Fibroblast of the conjunctiva (primary cell): ENCODE measurements around the gene PTPN5.
"Not testable (repeated sequence)": the region's sequence is repeated elsewhere in the genome, so short reads cannot be mapped to it uniquely, and the experiment has no call there.

Source experiments
- DNase-seq: peaks from one replicate; pipeline ENCODE4 v3.0.0-alpha.2; 2010; ENCODE audit warnings: low read depth

Gene PTPN5

GRCh38 chr11:18709414-18709813 lies 82.2 kb downstream of the PTPN5 start:
- DNase-seq = no peak

DNA sequence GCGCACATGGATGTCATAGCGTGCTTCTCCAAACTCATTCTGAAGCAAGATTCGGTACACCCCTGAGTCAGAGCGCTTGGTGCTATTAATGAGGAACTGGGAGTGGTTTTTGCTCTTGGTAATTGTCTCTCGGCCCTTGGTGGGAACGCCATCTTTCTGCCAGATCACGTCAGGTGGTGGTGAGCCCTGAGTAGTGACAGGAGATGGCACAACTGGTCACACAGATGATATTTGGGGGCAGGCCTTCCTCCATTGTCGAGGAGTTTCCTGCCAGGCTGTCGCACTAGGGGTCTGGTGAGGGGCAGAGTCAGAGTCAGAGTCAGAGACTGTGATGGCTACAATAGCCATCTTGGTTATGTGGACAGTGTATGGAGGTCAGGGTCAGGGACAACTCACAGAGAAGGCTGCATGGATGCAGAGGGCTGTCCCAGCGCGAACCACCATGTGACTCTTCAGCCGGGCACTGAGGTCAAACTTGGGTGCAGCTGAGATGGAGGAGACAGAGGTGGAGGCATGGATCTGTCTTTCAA lies 83.7 kb downstream of the PTPN5 start:
- DNase-seq = no peak

- peak; percentile 12 for DNase-seq
Observed at GRCh38 chr11:18706330-18707243, 85.0 kb downstream of the PTPN5 start.

- DNase-seq = no peak
Observed at GRCh38 chr11:18705651-18706281, 85.8 kb downstream of the PTPN5 start.

DNA sequence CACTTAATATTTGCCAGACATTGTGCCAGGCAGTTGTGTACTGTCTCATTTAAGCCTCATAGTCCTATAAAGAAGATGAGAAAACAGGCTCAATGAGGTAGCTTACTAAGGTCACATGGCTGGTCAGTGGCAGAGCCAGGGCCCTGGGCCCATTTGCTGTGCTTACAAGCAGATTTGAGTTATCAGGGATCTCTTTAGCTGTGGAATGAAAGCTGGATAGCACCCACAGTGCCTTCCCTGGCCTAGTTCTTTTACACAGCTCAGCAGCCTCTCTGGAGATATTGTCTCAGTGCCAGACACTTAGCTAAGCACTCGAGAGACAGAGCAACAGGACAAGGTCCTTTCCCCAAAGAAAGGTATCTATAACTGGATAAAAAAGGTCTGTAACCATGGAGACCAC lies 86.9 kb downstream of the PTPN5 start:
- DNase-seq = no peak

DNA sequence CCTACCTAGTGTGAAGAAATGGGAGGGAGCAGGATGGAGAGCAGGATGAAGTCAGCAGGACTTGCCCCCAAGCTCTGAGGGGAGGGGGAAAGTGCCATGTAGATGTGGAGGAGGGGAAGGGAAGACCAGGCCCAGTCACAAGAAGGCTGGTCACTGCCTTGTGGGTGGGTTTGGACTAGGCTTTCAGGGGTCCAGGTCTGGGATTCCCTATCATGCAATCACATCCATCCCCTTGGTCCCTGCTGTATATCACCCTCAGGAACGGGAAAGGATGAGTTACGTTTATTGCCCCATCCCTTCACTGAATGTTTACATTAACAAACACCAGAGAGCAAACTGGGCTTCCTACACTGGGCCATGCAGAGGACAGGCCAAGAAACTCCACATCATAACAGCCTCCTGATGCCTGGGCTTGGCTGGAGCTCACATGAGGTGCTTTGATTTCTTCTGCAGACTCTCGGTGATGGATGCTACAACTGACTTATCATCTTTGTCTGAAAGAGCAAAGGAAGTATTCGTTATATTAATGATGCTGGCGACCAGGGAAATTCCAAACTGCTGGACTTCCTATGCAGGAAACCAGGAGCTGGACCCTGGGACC lies 87.5 kb downstream of the PTPN5 start:
- DNase-seq = no peak

- DNase-seq = no peak
Observed at GRCh38 chr11:18703001-18703763, 88.4 kb downstream of the PTPN5 start.

DNA sequence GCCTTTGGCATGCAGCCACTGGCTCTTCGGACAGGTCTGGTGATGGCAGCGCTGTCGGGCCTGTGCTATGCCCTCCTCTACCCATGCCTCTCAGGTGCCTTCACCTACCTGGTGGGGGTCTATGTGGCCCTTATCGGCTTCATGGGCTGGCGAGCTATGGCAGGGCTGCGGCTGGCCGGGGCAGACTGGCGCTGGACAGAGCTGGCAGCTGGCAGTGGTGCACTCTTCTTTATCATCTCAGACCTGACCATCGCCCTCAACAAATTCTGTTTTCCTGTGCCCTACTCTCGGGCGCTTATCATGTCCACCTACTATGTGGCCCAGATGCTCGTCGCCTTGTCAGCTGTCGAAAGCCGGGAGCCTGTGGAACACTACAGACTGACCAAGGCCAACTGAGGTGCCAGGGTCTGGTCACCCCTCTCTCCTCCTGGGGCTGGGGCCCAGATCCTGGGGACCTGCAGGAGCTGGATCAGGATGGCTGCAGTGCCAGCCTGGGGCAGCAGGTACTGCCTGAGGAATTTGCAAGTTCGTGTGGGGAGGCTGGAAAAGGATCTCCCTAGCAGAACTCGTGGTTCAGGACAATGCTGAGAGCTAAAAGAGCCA lies 89.9 kb downstream of the PTPN5 start:
- no peak for DNase-seq

DNA sequence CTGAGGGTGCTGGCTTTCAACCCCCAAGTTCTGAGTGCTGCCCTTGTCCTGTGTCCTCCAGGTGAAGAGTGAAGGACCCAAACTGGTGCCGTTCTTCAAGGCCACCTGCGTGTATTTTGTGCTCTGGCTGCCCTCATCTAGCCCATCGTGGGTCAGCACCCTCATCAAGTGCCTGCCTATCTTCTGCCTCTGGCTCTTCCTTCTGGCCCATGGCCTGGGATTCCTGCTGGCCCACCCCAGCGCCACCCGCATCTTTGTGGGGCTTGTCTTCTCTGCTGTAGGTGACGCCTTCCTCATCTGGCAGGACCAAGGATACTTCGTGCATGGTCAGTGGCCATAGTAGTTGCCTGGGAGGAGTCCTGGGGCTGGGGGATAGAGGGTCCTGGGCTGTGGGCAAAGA lies 90.7 kb downstream of the PTPN5 start:
- DNase-seq = no peak

GRCh38 chr11:18700375-18700774 lies 91.2 kb downstream of the PTPN5 start:
- DNase-seq = no peak

GRCh38 chr11:18699848-18700261 lies 91.7 kb downstream of the PTPN5 start:
- DNase-seq = no peak

DNA sequence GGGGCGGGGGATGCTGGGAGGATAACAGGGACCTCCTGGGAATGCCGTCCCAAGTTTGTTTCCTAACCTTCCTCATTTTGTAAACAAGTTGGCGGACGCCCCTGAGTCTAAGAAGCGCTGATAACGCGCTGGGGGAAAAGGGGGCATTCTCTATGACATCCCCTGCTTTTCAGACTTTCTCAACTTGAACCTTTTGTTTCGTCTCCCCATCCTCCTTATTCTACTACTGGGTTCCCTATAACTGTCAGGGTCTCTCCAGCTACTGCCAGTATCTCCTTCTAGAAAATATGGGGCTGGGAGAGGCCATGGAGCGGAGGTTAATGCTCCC lies 92.4 kb downstream of the PTPN5 start:
- no peak for DNase-seq

- DNase-seq = peak; percentile 47
Observed at GRCh38 chr11:18698341-18699268, 93.0 kb downstream of the PTPN5 start, which contains the start of gene TMEM86A. Gene TMEM86A (plus strand): TSS chr11:18698779. CDS start chr11:18698887, 108 bp downstream.

- DNase-seq = no peak
Observed at GRCh38 chr11:18697576-18697975, 94.0 kb downstream of the PTPN5 start.

DNA sequence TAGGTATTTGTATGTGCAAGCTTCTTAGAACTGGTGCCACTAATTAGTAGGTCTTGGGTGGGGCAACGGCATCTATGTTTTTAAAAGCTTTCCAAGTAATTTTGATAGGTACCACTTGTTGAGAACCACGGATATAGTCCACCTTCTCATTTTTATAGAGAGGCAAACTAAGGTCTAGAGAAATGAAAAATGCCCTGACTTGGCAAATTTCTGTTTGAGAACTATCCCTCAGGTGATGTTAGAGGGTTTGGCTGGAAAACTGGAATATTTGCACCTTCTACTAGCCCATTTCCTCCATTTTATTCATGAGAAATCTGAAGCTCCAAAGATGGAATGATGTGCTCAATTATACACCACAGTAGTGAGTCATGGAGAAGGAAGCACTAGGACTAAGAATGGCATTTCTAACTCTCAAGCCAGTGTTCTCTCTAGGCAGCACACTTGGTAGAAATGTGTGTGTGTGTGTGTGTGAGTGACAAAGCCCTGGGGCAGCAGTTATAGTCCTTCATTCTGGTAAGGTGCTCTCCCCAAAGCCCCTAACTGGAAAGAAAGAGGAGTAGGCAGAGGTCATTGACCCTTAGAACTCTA lies 94.9 kb downstream of the PTPN5 start:
- DNase-seq = no peak

DNA sequence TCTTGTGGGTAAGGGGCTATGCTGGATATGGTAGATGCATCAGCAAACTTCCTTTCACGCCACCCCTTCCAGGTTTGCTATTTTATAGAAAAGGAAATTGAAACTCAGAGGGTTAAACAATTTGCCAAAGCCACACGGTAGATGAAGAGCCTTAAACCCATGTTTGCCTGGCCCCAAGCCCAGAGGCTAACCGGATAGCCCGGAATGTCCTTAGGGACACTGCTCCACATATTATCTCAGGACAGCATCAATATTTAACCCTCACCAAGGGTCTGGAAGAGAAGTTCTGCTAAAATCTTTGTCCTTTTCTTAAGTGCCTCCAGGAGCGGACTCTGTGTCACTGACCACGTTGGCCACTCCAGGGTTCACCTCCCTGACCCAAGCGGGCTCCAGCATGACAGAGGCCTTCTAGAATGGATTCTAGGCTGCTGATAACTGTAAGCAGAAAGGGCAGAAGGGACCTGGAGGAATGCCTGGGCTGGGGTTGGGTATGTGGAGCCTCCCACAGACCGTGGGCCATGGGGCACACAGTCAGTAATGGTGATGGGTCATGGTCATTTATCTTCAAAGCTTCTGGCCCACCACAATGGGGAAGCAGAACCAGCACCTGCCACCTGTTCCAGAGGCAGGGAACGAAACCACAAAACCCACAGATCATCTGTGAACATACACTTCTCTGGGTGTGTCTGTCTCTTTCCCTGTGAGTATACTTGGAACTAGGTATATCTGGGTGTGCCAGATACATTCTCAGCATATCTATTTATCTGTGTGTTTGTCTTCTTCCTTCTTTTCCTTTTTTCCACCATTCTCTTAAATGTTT lies 98.4 kb downstream of the PTPN5 start:
- no peak for DNase-seq

DNA sequence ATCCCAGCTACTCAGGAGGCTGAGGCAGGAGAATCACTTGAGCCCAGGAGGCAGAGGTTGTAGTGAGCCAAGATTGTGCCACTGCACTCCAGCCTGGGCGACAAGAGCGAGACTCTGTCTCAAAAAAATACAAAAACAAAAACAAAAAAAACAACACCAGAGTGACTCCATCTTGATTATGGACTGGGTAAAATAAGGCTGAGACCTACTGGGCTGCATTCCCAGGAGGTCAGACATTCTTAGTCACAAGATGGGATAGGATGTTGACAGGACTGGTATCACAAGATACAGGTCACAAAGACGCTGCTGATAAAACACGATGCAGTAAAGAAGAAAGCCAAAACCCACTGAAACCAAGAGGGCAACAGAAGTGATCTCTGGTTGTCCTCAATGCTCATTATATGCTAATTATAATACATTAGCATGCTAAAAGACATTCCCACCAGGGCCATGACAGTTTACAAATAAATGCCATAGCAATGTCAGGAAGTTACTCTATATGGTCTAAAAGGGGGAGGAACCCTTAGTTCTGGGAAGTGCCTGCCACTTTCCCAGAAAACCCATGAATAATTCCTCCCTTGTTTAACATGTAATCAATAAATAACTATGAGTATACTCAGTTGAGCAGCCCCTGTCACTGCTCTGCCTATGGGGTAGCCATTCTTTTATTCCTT lies 100.0 kb downstream of the PTPN5 start:
- not testable (repeated sequence) for DNase-seq

DNA sequence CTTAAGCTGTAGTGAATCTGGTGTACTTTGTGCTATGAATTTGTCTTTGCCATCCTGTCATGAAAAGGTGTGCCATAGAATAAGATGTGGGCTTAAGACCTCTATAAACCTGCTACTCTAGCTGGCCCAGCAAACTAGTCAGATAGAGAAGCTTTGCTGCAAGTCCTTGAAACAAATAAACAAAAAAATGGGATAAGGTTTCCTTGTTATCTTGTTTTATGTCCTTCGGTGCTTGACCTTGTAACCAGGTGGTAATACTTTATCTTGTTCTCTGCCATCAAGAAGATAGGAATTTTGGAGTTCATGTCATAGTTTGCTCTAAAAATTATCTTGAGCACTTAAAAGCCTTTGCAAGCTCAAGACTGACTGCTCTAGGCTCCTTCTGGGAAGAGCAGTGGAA lies 107.3 kb downstream of the PTPN5 start:
- DNase-seq = no peak

DNA sequence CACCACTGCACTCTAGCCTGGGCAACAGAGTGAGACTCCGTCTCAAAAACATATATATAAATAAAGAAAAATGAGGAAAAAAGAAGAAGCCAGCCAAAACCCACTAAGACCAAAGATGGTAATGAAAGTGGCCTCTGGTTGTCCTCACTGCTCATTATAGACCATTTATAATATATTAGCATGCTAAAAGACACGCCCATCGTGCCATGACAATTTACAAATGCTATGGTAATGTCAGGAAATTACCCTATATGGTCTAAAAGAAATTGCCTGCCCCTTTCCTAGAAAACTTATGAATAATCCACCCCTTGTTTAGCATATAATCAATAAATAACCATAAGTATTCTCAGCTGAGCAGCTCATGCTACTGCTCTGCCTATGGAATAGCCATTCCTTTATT lies 109.1 kb downstream of the PTPN5 start:
- DNase-seq = no peak
